HT-29 (cell line): ENCODE data around the gene BNIP3. TPM values are rescaled to one million over a fixed set of nuclear protein-coding genes. Genes with fewer than 3 reads are reported as not detected.
"Not testable (repeated sequence)": the region's sequence is repeated elsewhere in the genome, so short reads cannot be mapped to it uniquely, and the experiment has no call there.

Experiments used
- DNase-seq: peaks from one replicate; pipeline ENCODE4 v3.0.0-alpha.2; 2015; ENCODE audit warnings: low spot score
- total RNA-seq: library from RNA; depleted of rRNA; stranded (reverse); fragments of >200 nt; shearing (Covaris generic); gene quantifications from 2 replicates; pipeline ENCODE4 v1.2.3, GENCODE V29; 2014

Gene BNIP3
- total RNA-seq, 1 experiment from 2014 or later = not detected

- DNase-seq = not testable (repeated sequence)
Measured at GRCh38 chr10:131949908-131950307, 31.8 kb downstream of the BNIP3 start.

GRCh38 chr10:131949041-131949862, 32.5 kb downstream of the BNIP3 start:
- DNase-seq = no peak

- no peak for DNase-seq
Measured at GRCh38 chr10:131948501-131948900, 33.2 kb downstream of the BNIP3 start.

GRCh38 chr10:131947631-131948347, 33.9 kb downstream of the BNIP3 start:
- peak; percentile 82 for DNase-seq

GRCh38 chr10:131946880-131947279, 34.8 kb downstream of the BNIP3 start:
- DNase-seq = no peak

GRCh38 chr10:131946321-131946751, 35.4 kb downstream of the BNIP3 start:
- DNase-seq = peak; percentile 29

- DNase-seq = no peak
Measured at GRCh38 chr10:131944976-131945695, 36.6 kb downstream of the BNIP3 start.

GRCh38 chr10:131944412-131944811, 37.3 kb downstream of the BNIP3 start:
- no peak for DNase-seq

- no peak for DNase-seq
Measured at GRCh38 chr10:131943021-131943814, 38.5 kb downstream of the BNIP3 start.

- no peak for DNase-seq
Measured at GRCh38 chr10:131942455-131942854, 39.3 kb downstream of the BNIP3 start.

- DNase-seq = no peak
Measured at GRCh38 chr10:131938681-131939080, 43.0 kb downstream of the BNIP3 start.

- DNase-seq = no peak
Measured at GRCh38 chr10:131937836-131938235, 43.9 kb downstream of the BNIP3 start.

GRCh38 chr10:131936736-131937135, 45.0 kb downstream of the BNIP3 start:
- no peak for DNase-seq

GRCh38 chr10:131936294-131936693, 45.4 kb downstream of the BNIP3 start:
- DNase-seq = no peak

- DNase-seq = no peak
Measured at GRCh38 chr10:131935260-131935659, 46.5 kb downstream of the BNIP3 start.

- DNase-seq = no peak
Measured at GRCh38 chr10:131934769-131935168, 47.0 kb downstream of the BNIP3 start.

- no peak for DNase-seq
Measured at GRCh38 chr10:131933696-131934086, 48.0 kb downstream of the BNIP3 start.

GRCh38 chr10:131933016-131933695, 48.6 kb downstream of the BNIP3 start:
- no peak for DNase-seq

GRCh38 chr10:131931981-131932380, 49.7 kb downstream of the BNIP3 start:
- no peak for DNase-seq

GRCh38 chr10:131930586-131931330, 51.0 kb downstream of the BNIP3 start:
- DNase-seq = no peak
